Muscle layer of duodenum (tissue), 2 donors: ENCODE data around the gene HOXB13.
"Not testable (repeated sequence)": the region's sequence is repeated elsewhere in the genome, so short reads cannot be mapped to it uniquely, and the experiment has no call there.

Experiments used
- H3K27ac ChIP-seq: one replicate; pipeline ENCODE4 v1.7.0; 2013; ENCODE audit warnings: mild to moderate bottlenecking, low read length
- H3K27me3 ChIP-seq: one replicate; pipeline ENCODE4 v1.7.0; 2013; ENCODE audit warnings: low read depth, mild to moderate bottlenecking, control low read depth, low read length
- H3K36me3 ChIP-seq, 2 donors: one replicate each; pipeline ENCODE4 v1.7.0; 2013; ENCODE audit warnings: low read length in 2 of 2, control low read depth in 1 of 2, mild to moderate bottlenecking in 1 of 2; ENCODE audit not compliant: insufficient read depth in 2 of 2, control insufficient read depth in 1 of 2
- H3K4me1 ChIP-seq, 2 donors: one replicate each; pipeline ENCODE4 v1.7.0; 2013; ENCODE audit warnings: low read length in 2 of 2, mild to moderate bottlenecking in 2 of 2, control low read depth in 1 of 2, moderate library complexity in 1 of 2; ENCODE audit not compliant: insufficient read depth in 2 of 2, control insufficient read depth in 1 of 2
- H3K4me3 ChIP-seq, 2 donors: one replicate each; pipeline ENCODE4 v1.7.0; 2013; ENCODE audit warnings: low read length in 2 of 2, low read depth in 1 of 2, mild to moderate bottlenecking in 1 of 2
- H3K9me3 ChIP-seq, 2 donors: one replicate each; pipeline ENCODE4 v1.7.0; 2013; ENCODE audit warnings: low read length in 2 of 2, control low read depth in 1 of 2, mild to moderate bottlenecking in 1 of 2; ENCODE audit not compliant: control insufficient read depth in 1 of 2
- donor health status: healthy.

Gene HOXB13

DNA sequence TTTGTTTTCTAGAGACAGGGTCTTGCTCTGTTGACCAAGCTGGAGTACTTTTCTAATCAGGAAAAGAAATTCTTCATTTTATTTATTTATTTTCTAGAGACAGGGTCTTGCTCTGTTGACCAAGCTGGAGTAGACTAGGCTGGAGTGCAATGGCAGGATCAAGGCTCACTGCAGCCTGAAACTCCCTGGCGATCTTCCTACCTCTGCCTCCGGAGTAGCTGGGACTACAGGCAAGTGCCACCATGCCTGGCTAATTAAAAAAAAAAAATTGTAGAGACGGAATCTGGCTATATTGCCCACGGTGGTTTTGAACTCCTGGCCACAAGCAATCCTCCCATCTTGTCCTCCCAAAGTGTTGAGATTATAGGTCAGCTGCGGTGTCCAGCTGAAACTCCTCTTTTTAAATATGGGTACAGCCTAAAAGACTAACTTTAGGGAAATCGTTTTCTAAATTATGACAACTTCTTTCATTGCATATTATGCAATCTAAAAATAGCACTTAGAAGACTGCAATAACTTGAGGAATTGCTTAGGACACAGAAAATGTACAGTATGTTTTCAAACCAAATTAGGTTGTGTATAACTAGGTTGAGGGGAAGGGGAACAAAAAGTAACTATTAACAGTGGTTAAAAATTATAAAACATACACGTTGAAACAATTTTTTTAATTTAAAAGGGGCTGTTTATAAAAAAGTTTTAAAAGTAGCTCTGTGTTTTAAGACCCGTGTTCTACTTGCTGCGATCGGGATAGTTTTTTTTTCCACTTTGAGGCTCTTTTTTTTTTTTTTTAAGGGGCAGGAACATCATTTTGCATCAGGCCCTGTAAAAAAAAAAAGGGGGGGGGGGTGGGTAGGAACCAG lies 11.0 kb downstream of the HOXB13 start:
- no peak overlapping the region for H3K27ac ChIP-seq
- H3K4me1 ChIP-seq, result peaks cover 0 to 13% of the 10 kb centered on the region in 2 donors
- no peak overlapping the region for H3K4me3 ChIP-seq
- no peaks in the 10 kb centered on the region for H3K36me3 ChIP-seq
- H3K9me3 ChIP-seq, result no peaks in the 10 kb centered on the region
- H3K27me3 ChIP-seq, result peaks cover 61% of the 10 kb centered on the region

DNA sequence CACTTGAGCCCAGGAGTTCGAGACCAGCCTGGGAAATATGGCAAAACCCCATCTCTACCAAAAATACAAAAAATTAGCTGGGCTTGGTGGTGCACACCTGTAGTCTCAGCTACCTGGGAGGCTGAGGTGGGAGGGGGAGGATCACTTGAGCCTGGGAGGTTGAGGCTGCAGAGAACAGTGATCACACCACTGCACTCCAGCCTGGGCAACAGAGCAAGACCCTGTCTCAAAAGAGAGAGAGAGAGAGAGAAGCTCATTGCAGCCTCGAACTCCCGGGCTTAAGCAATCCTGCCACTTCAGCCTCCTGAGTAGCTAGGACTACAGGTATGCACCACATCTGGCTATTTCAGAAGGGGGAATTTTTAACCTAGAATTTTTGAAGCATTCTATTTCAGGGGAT lies 12.0 kb downstream of the HOXB13 start:
- H3K36me3 ChIP-seq, result not testable (repeated sequence)
- H3K27me3 ChIP-seq, result peaks cover 58% of the 10 kb centered on the region

DNA sequence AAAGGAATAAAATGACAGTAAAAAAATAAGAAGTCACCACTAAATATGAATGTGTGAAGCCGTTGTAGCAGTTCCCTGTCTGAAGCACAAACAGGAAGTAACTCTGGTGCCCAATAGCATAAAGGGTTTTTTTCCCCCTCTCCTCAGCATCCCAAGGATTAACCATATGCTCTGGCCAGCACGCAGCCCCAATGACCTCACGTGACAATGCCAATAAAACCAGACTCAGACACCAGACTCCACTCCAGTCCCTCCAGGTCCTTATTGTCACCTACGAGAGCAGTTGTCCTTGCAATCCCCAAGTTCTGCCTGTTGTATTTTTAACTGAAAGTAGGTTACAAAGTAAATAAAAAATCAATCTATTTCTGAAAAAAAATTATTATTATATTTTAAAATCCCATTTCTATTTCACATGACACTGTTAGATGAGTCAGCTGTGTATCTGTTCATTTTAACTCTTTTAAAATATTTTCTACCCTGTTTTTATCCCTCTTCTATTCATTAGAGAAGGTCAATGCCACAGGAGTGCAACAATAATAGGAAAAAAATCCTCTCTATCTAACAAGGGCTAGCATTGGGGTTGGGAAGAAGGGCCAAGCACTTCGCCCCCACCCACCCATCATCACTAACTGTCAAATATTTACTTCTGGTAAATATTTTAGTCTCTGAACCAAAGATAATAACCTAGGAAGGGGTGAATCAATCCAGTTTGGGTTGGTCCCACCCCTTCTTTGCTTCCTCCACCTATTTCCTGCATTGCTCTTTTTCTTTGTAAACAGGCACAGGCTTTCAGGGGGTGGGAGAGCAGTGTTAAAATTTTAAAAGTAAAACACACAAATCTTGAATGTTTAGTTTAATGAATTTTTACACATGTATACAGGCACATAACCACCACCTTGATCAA lies 12.8 kb downstream of the HOXB13 start:
- Histone ChIP-seq H3K9me3 (no peaks in the 10 kb centered on the region), H3K4me3 (no peak overlapping the region), H3K27ac (no peak overlapping the region), H3K4me1 (peaks cover 0 to 12% of the 10 kb centered on the region in 2 donors), H3K27me3 (peaks cover 56% of the 10 kb centered on the region), H3K36me3 (no peaks in the 10 kb centered on the region)

More for the DNA sequence above, 12.0 kb downstream of the HOXB13 start:
- H3K9me3 ChIP-seq, H3K27ac ChIP-seq, H3K4me3 ChIP-seq: not testable (repeated sequence)
- H3K4me1 ChIP-seq, result peaks cover 0 to 12% of the 10 kb centered on the region in 2 donors

DNA sequence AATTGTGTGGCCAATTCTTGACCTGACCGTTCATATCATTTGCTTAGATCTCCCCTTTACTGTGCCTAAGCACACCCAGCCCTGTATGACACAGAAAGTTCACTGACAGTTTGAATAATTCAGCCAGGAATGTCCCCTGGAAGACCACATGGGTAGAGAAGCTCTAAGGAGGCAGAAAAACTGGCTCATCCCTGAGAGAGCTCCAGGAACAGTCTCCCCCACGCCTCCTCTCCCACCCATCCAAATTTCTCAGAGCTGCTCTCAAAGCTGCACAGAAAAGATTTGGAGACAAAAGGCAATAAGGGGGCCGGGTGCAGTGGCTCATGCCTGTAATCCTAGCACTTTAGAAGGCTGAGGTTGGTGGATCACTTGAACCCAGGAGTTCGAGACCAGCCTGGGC lies 17.4 kb downstream of the HOXB13 start:
- Histone ChIP-seq H3K27me3 (peaks cover 15% of the 10 kb centered on the region), H3K36me3 (no peaks in the 10 kb centered on the region), H3K27ac (no peak overlapping the region), H3K9me3 (no peaks in the 10 kb centered on the region), H3K4me1 (no peaks in the 10 kb centered on the region), H3K4me3 (no peak overlapping the region)

DNA sequence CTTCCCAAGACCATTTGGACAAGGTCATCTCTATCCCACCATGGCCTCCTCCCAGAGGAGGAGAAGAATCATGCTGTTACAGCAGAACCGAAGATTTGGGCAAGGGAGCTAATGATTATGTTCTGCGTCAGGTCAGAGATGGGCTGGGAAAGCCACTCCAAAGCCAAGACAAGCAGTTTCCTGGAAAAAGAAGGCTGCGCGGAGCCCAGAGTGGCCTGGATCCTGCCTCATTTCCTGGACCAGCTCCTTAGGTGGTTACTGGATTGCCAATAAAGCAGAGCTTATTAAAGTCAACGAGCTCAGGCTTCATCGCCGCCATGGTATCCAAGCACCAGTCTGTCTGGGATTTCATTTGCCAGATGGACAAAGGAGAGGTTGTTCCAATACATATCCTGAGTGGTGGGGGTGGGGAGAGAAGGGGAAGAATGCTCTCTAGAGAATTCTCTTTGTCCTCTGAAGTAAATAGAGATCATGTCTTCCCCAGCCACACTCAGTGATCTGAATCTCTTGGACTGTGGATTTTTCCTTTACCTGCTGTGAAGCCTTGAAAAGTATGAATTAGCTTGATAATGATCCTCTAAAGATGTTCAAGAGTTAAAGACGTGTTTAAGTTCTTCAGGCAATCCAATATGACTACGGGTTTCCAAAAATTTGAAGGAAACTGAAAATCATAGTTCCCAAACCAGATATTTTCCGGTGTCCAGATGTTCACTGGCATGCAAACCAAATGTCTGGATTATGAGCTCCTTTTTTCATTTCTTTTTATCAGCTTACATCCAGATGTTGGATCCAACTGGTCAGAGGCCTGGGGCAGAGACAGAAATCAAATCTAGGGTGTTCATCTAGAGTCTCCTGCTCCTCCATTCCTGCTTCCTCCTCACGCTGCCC lies 23.9 kb downstream of the HOXB13 start:
- no peak overlapping the region for H3K4me3 ChIP-seq
- H3K36me3 ChIP-seq, result no peaks in the 10 kb centered on the region
- no peaks in the 10 kb centered on the region for H3K27me3 ChIP-seq
- H3K27ac ChIP-seq, result no peak overlapping the region
- no peaks in the 10 kb centered on the region for H3K4me1 ChIP-seq
- no peaks in the 10 kb centered on the region for H3K9me3 ChIP-seq

DNA sequence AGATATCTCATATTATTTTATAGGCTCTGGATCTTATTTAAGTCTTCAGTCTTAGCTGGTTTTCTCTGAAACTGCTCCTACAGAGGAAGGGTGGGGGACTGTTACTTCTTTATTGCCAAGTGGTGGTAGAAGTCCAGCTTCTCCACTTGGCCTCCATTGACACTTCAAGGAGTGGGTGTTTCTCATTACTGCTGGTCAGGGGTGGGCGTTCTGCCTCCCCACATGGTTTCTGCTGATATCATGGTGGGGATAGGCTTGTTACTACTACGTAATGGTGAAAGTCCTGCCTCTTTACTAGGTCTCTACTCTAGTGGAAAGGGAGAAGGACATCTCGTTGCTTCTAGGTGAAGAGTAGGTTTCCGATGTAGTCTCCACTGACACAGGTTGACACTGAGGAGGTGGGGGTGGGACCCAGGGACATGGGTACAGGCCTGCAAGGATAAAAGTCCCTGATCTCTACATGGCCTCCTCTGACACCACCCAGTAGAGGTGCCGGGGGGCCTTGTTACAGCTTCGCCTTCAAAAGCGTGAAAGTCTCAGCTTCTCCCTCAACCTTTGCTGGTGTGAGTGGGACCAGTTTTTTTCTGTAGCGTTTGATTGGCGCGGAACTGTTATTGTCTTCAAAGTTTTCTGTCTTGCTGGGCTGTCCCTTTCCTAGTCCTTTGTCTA lies 26.6 kb downstream of the HOXB13 start:
- H3K9me3 ChIP-seq, result no peaks in the 10 kb centered on the region
- no peaks in the 10 kb centered on the region for H3K4me1 ChIP-seq
- no peak overlapping the region for H3K27ac ChIP-seq
- H3K4me3 ChIP-seq, result no peak overlapping the region
- no peaks in the 10 kb centered on the region for H3K36me3 ChIP-seq
- H3K27me3 ChIP-seq, result peaks cover 6% of the 10 kb centered on the region

DNA sequence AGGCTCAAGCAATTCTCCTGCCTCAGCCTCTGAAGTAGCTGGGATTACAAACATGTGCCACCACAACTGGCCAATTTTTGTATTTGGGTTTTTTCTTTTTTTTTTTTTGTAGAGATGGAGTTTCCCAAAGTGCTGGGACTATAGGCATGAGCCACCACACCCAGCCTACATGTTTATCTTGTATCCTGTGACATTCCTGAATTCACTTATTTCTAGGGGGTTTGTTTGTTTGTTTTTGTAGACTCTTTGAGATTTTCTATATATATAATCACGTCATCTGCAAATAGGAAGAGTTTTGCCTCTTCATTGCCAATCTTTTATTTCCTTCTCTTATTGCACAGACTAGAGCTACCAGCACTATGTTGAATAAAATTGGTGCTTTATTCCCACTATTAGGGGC lies 35.4 kb downstream of the HOXB13 start:
- Histone ChIP-seq H3K4me1 (no peaks in the 10 kb centered on the region), H3K4me3 (no peak overlapping the region), H3K27ac (no peak overlapping the region), H3K36me3 (no peaks in the 10 kb centered on the region), H3K27me3 (peaks cover 1% of the 10 kb centered on the region), H3K9me3 (peaks cover 0 to 3% of the 10 kb centered on the region in 2 donors)

DNA sequence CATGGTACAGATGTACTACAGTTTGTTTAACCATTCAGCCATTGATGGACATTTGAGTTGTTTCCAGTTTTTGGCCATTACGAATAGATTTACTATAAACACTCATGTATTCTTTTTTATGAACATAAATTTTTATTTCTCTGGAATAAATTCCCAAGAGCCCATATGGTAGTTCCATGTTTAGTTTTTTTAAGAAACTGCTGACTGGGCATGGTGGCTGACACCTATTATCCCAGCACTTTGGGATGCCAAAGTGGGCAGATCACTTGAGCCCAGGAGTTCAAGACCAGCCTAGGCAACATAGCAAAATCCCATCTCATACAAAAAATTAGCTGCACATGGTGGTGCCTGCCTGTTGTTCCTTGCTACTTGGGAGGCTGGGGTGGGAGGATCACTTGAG lies 36.5 kb downstream of the HOXB13 start:
- Histone ChIP-seq H3K27me3 (no peaks in the 10 kb centered on the region), H3K27ac (no peak overlapping the region), H3K4me3 (no peak overlapping the region), H3K36me3 (no peaks in the 10 kb centered on the region), H3K9me3 (peaks cover 0 to 3% of the 10 kb centered on the region in 2 donors), H3K4me1 (no peaks in the 10 kb centered on the region)

DNA sequence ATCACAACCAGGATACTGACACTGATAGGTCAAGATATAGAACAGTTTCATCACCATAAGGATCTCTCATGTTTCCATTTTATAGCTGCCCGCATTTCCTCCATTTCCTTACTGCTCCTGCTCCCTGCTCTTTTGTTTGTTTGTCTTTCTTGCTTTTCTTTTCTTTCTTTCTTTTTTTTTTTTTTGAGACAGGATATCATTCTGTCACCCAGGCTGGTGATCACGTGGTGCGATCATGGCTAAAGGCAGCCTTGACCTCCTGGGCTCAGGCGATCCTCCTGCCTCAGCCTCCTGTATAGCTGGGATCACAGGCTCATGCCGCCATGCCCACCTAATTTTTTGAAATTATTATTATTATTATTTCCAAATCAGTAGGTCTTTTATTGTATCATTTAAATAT lies 37.9 kb downstream of the HOXB13 start:
- Histone ChIP-seq H3K4me1 (no peaks in the 10 kb centered on the region), H3K9me3 (peaks cover 0 to 3% of the 10 kb centered on the region in 2 donors), H3K36me3 (no peaks in the 10 kb centered on the region), H3K27me3 (no peaks in the 10 kb centered on the region), H3K27ac (no peak overlapping the region), H3K4me3 (no peak overlapping the region)

DNA sequence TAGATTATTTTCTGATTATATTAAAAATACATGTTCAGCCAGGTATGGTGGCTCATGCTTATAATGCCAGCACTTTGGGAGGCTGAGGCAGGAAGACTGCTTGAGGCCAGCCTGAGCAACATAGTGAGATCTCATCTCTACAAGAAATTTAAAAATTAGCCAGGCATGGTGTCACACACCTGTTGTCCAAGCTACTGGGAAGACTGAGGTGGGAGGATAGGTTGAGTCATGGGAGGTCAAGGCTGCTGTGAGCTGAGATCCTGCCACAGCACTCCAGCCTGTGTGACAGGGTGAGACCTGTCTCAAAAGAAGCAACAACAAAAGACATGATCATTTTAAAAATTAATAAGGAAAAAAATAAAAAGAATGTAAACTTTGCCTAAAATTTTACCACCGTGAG lies 46.9 kb downstream of the HOXB13 start:
- peaks cover 11% of the 10 kb centered on the region for H3K27me3 ChIP-seq
- H3K4me1 ChIP-seq, result peaks cover 0 to 7% of the 10 kb centered on the region in 2 donors
- no peak overlapping the region for H3K4me3 ChIP-seq
- H3K36me3 ChIP-seq, result no peaks in the 10 kb centered on the region
- no peak overlapping the region for H3K27ac ChIP-seq
- H3K9me3 ChIP-seq, result no peaks in the 10 kb centered on the region
